GM23338 (cell line): ENCODE data around the gene OR2A12. TPM values are rescaled to one million over a fixed set of nuclear protein-coding genes. Genes with fewer than 3 reads are reported as not detected.

ENCODE experiments used
- ATAC-seq: fragments of 200-7000 bp; cut with Tn5 transposase; 3 replicates; pipeline ENCODE4 v1.9.1; 2020
- DNase-seq: peaks from one replicate; pipeline ENCODE4 v3.0.0-alpha.2; 2015; ENCODE audit warnings: low spot score
- H2AFZ ChIP-seq: fragments of 200-600 bp; sonication (generic); 2 replicates; pipeline ENCODE4 v1.8.0; 2016; ENCODE audit warnings: antibody characterized with exemption, mild to moderate bottlenecking, moderate library complexity
- H3F3A ChIP-seq: fragments of 200-600 bp; sonication (generic); replicated peaks from 2 replicates; pipeline ENCODE4 v1.8.0; 2017; ENCODE audit warnings: antibody characterized with exemption, mixed run types, low read depth
- H3K27ac ChIP-seq: fragments of 200-600 bp; sonication (generic); 2 replicates; pipeline ENCODE4 v1.6.1; 2016; ENCODE audit warnings: low read depth
- H3K27me3 ChIP-seq: fragments of 200-600 bp; sonication (generic); 2 replicates; pipeline ENCODE4 v1.8.0; 2016; ENCODE audit warnings: mild to moderate bottlenecking, mixed run types, moderate library complexity; ENCODE audit not compliant: insufficient read depth
- H3K36me3 ChIP-seq: fragments of 200-600 bp; sonication (generic); 2 replicates; pipeline ENCODE4 v1.8.0; 2016; ENCODE audit warnings: mild to moderate bottlenecking; ENCODE audit not compliant: insufficient read depth
- H3K4me1 ChIP-seq: fragments of 200-600 bp; sonication (generic); 2 replicates; pipeline ENCODE4 v1.8.0; 2016; ENCODE audit warnings: mild to moderate bottlenecking, moderate library complexity; ENCODE audit not compliant: insufficient read depth
- H3K4me2 ChIP-seq: fragments of 200-600 bp; sonication (generic); 2 replicates; pipeline ENCODE4 v1.7.1; 2017; ENCODE audit warnings: mixed run types
- H3K4me3 ChIP-seq: fragments of 200-600 bp; sonication (generic); 2 replicates; pipeline ENCODE4 v1.6.1; 2016; ENCODE audit warnings: mixed run types
- H3K79me2 ChIP-seq: fragments of 200-600 bp; sonication (generic); replicated peaks from 2 replicates; pipeline ENCODE4 v1.8.0; 2017; ENCODE audit warnings: mild to moderate bottlenecking; ENCODE audit not compliant: insufficient read depth
- H3K9me2 ChIP-seq: fragments of 200-600 bp; sonication (generic); 2 replicates; pipeline ENCODE4 v1.8.0; 2017; ENCODE audit not compliant: insufficient read depth
- H4K20me1 ChIP-seq: fragments of 200-600 bp; sonication (generic); replicated peaks from 2 replicates; pipeline ENCODE4 v1.8.0; 2017; ENCODE audit warnings: mild to moderate bottlenecking; ENCODE audit not compliant: insufficient read depth
- H3K27ac Mint-ChIP-seq: 2 replicates; pipeline ENCODE4 v1.8.0; 2020; ENCODE audit warnings: inconsistent platforms, mild to moderate bottlenecking, moderate library complexity, mixed read lengths
- H3K27me3 Mint-ChIP-seq: 3 replicates; pipeline ENCODE4 v1.8.0; 2022; ENCODE audit warnings: low read depth, mild to moderate bottlenecking, moderate library complexity, mixed read lengths, inconsistent platforms; ENCODE audit not compliant: insufficient read depth, poor library complexity
- H3K36me3 Mint-ChIP-seq: 3 replicates; pipeline ENCODE4 v1.8.0; 2021; ENCODE audit warnings: low read depth, mild to moderate bottlenecking, inconsistent platforms, moderate library complexity, mixed read lengths
- H3K4me1 Mint-ChIP-seq: 3 replicates; pipeline ENCODE4 v1.8.0; 2020; ENCODE audit warnings: mild to moderate bottlenecking, inconsistent platforms, mixed read lengths
- H3K4me3 Mint-ChIP-seq: 3 replicates; pipeline ENCODE4 v1.8.0; 2021; ENCODE audit warnings: moderate library complexity, mild to moderate bottlenecking, inconsistent platforms, mixed read lengths
- H3K9me3 Mint-ChIP-seq: 3 replicates; pipeline ENCODE4 v1.8.0; 2020; ENCODE audit warnings: moderate library complexity, mild to moderate bottlenecking, inconsistent platforms, mixed read lengths
- CREB1 ChIP-seq: fragments of 250-450 bp; sonication (Bioruptor Pico); IDR thresholded peaks from 2 replicates; pipeline ENCODE4 v1.5.0; 2020; ENCODE audit warnings: low read depth, mild to moderate bottlenecking, moderate library complexity
- EZH2 ChIP-seq: fragments of 200-600 bp; sonication (generic); IDR thresholded peaks from one replicate; pipeline ENCODE4 v1.8.0; 2017; ENCODE audit warnings: antibody characterized with exemption, mild to moderate bottlenecking, low read depth; ENCODE audit not compliant: unreplicated experiment
- EZH2phosphoT487 ChIP-seq: fragments of 200-600 bp; sonication (generic); IDR thresholded peaks from one replicate; pipeline ENCODE4 v1.8.1; 2018; ENCODE audit warnings: antibody characterized with exemption; ENCODE audit not compliant: unreplicated experiment
- JUNB ChIP-seq: IDR thresholded peaks from one replicate; pipeline ENCODE4 v1.6.1; 2016; ENCODE audit warnings: antibody characterized with exemption; ENCODE audit not compliant: unreplicated experiment
- NANOG ChIP-seq: IDR thresholded peaks from 2 replicates; pipeline ENCODE4 v1.6.1; 2016; ENCODE audit warnings: antibody characterized with exemption, borderline replicate concordance
- POLR2AphosphoS5 ChIP-seq: IDR thresholded peaks from 2 replicates; pipeline ENCODE4 v1.6.1; 2016; ENCODE audit warnings: antibody characterized with exemption, low read depth
- STAT1 ChIP-seq: IDR thresholded peaks from one replicate; pipeline ENCODE4 v1.6.1; 2016; ENCODE audit warnings: antibody characterized with exemption; ENCODE audit not compliant: unreplicated experiment
- ZNF114 ChIP-seq: fragments of 250-450 bp; sonication (Bioruptor Pico); IDR thresholded peaks from 2 replicates; pipeline ENCODE4 v1.5.0; 2020; ENCODE audit warnings: mild to moderate bottlenecking, moderate library complexity
- ZNF331 ChIP-seq: fragments of 250-450 bp; sonication (Bioruptor Pico); IDR thresholded peaks from 2 replicates; pipeline ENCODE4 v1.5.0; 2020; ENCODE audit warnings: low read depth, mild to moderate bottlenecking, moderate library complexity
- polyA plus RNA-seq: library from polyadenylated mRNA; unstranded; fragments of >200 nt; fragmentation: Nextera tagmentation; extraction: Ambion mirVana; gene quantifications from 2 replicates; pipeline ENCODE4 v1.2.1, GENCODE V29; 2016
- total RNA-seq: library from RNA; depleted of rRNA; stranded (reverse); fragments of >200 nt; shearing (Covaris generic); gene quantifications from 2 replicates; pipeline ENCODE4 v1.2.3, GENCODE V29; 2014
- TF ChIP-seq, protein P1 (sequence below): fragments of 250-450 bp; sonication (Bioruptor Pico); IDR thresholded peaks from 2 replicates; pipeline ENCODE4 v1.5.0; 2020; ENCODE audit warnings: mild to moderate bottlenecking, moderate library complexity
- TF ChIP-seq, protein P2 (sequence below): IDR thresholded peaks from one replicate; pipeline ENCODE4 v1.6.1; 2018; ENCODE audit warnings: antibody characterized with exemption; ENCODE audit not compliant: unreplicated experiment
- TF ChIP-seq, protein P3 (sequence below): IDR thresholded peaks from 2 replicates; pipeline ENCODE4 v1.6.1; 2016; ENCODE audit warnings: antibody characterized with exemption
- TF ChIP-seq, protein P4 (sequence below), 2 experiments: fragments of 200-600 bp in 1 of 2; sonication (generic) in 1 of 2; conservative IDR thresholded peaks; 2 replicates each; pipeline versions ENCODE4 v1.5.1 to v1.6.1; 2016 to 2017; ENCODE audit warnings: antibody characterized with exemption in 2 of 2, low read depth in 2 of 2, mild to moderate bottlenecking in 2 of 2, moderate library complexity in 1 of 2

The OR2A12 gene
- total and polyA plus RNA-seq, 2 experiments from 2014 or later = not detected

DNA sequence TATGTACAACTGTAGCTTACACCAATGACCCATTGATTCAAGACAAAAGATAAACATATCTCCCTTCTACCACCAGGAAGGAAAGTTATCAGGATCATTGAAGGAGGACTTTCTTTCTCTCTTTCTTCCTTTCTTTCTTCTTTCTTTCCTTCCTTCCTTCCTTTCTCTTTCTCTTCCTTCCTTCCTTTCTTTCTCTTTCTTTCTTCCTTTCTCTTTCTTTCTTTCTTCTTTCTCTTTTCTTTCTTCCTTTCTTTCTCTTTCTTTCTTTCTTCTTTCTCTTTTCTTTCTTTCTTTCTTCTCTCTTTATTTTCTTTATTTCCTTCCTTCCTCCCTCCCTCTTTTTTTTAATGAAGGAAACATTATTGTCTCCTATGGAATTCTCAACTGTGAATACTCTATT lies 12.7 kb downstream of the OR2A12 start:
- Mint-ChIP-seq H3K36me3 (no peaks in the 10 kb centered on the region), H3K4me1 (peaks cover 5% of the 10 kb centered on the region; the same call in 2 of the 3 replicates), H3K9me3 (no peaks in the 10 kb centered on the region), H3K4me3 (no peak overlapping the region), H3K27ac (no peak overlapping the region), H3K27me3 (peaks cover 2% of the 10 kb centered on the region)
- TF ChIP-seq CREB1 (CRISPR knock-in tag) (no peak), ZNF331 (no peak), ZNF114 (CRISPR knock-in tag) (no peak), EZH2 (no peak), POLR2AphosphoS5 (no peak), JUNB (no peak), EZH2phosphoT487 (no peak), NANOG (no peak), STAT1 (no peak)
- TF ChIP-seq, protein P1, sequence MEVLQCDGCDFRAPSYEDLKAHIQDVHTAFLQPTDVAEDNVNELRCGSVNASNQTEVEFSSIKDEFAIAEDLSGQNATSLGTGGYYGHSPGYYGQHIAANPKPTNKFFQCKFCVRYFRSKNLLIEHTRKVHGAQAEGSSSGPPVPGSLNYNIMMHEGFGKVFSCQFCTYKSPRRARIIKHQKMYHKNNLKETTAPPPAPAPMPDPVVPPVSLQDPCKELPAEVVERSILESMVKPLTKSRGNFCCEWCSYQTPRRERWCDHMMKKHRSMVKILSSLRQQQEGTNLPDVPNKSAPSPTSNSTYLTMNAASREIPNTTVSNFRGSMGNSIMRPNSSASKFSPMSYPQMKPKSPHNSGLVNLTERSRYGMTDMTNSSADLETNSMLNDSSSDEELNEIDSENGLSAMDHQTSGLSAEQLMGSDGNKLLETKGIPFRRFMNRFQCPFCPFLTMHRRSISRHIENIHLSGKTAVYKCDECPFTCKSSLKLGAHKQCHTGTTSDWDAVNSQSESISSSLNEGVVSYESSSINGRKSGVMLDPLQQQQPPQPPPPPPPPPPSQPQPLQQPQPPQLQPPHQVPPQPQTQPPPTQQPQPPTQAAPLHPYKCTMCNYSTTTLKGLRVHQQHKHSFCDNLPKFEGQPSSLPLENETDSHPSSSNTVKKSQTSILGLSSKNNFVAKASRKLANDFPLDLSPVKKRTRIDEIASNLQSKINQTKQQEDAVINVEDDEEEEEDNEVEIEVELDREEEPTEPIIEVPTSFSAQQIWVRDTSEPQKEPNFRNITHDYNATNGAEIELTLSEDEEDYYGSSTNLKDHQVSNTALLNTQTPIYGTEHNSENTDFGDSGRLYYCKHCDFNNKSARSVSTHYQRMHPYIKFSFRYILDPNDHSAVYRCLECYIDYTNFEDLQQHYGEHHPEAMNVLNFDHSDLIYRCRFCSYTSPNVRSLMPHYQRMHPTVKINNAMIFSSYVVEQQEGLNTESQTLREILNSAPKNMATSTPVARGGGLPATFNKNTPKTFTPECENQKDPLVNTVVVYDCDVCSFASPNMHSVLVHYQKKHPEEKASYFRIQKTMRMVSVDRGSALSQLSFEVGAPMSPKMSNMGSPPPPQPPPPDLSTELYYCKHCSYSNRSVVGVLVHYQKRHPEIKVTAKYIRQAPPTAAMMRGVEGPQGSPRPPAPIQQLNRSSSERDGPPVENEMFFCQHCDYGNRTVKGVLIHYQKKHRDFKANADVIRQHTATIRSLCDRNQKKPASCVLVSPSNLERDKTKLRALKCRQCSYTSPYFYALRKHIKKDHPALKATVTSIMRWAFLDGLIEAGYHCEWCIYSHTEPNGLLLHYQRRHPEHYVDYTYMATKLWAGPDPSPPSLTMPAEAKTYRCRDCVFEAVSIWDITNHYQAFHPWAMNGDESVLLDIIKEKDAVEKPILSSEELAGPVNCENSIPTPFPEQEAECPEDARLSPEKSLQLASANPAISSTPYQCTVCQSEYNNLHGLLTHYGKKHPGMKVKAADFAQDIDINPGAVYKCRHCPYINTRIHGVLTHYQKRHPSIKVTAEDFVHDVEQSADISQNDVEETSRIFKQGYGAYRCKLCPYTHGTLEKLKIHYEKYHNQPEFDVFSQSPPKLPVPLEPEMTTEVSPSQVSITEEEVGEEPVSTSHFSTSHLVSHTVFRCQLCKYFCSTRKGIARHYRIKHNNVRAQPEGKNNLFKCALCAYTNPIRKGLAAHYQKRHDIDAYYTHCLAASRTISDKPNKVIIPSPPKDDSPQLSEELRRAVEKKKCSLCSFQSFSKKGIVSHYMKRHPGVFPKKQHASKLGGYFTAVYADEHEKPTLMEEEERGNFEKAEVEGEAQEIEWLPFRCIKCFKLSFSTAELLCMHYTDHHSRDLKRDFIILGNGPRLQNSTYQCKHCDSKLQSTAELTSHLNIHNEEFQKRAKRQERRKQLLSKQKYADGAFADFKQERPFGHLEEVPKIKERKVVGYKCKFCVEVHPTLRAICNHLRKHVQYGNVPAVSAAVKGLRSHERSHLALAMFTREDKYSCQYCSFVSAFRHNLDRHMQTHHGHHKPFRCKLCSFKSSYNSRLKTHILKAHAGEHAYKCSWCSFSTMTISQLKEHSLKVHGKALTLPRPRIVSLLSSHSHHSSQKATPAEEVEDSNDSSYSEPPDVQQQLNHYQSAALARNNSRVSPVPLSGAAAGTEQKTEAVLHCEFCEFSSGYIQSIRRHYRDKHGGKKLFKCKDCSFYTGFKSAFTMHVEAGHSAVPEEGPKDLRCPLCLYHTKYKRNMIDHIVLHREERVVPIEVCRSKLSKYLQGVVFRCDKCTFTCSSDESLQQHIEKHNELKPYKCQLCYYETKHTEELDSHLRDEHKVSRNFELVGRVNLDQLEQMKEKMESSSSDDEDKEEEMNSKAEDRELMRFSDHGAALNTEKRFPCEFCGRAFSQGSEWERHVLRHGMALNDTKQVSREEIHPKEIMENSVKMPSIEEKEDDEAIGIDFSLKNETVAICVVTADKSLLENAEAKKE (CRISPR knock-in tag) = no peak
- TF ChIP-seq, protein P2, sequence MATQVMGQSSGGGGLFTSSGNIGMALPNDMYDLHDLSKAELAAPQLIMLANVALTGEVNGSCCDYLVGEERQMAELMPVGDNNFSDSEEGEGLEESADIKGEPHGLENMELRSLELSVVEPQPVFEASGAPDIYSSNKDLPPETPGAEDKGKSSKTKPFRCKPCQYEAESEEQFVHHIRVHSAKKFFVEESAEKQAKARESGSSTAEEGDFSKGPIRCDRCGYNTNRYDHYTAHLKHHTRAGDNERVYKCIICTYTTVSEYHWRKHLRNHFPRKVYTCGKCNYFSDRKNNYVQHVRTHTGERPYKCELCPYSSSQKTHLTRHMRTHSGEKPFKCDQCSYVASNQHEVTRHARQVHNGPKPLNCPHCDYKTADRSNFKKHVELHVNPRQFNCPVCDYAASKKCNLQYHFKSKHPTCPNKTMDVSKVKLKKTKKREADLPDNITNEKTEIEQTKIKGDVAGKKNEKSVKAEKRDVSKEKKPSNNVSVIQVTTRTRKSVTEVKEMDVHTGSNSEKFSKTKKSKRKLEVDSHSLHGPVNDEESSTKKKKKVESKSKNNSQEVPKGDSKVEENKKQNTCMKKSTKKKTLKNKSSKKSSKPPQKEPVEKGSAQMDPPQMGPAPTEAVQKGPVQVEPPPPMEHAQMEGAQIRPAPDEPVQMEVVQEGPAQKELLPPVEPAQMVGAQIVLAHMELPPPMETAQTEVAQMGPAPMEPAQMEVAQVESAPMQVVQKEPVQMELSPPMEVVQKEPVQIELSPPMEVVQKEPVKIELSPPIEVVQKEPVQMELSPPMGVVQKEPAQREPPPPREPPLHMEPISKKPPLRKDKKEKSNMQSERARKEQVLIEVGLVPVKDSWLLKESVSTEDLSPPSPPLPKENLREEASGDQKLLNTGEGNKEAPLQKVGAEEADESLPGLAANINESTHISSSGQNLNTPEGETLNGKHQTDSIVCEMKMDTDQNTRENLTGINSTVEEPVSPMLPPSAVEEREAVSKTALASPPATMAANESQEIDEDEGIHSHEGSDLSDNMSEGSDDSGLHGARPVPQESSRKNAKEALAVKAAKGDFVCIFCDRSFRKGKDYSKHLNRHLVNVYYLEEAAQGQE = no peak
- TF ChIP-seq, protein P3, sequence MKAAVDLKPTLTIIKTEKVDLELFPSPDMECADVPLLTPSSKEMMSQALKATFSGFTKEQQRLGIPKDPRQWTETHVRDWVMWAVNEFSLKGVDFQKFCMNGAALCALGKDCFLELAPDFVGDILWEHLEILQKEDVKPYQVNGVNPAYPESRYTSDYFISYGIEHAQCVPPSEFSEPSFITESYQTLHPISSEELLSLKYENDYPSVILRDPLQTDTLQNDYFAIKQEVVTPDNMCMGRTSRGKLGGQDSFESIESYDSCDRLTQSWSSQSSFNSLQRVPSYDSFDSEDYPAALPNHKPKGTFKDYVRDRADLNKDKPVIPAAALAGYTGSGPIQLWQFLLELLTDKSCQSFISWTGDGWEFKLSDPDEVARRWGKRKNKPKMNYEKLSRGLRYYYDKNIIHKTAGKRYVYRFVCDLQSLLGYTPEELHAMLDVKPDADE = no peak
- TF ChIP-seq, protein P4, sequence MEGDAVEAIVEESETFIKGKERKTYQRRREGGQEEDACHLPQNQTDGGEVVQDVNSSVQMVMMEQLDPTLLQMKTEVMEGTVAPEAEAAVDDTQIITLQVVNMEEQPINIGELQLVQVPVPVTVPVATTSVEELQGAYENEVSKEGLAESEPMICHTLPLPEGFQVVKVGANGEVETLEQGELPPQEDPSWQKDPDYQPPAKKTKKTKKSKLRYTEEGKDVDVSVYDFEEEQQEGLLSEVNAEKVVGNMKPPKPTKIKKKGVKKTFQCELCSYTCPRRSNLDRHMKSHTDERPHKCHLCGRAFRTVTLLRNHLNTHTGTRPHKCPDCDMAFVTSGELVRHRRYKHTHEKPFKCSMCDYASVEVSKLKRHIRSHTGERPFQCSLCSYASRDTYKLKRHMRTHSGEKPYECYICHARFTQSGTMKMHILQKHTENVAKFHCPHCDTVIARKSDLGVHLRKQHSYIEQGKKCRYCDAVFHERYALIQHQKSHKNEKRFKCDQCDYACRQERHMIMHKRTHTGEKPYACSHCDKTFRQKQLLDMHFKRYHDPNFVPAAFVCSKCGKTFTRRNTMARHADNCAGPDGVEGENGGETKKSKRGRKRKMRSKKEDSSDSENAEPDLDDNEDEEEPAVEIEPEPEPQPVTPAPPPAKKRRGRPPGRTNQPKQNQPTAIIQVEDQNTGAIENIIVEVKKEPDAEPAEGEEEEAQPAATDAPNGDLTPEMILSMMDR (conservative IDR thresholded peaks at IDR 0.05; ENCODE audit: low read depth in 2 of 2) = no peak
- Histone ChIP-seq H3K79me2 (no peaks in the 10 kb centered on the region), H3K27me3 (no peaks in the 10 kb centered on the region), H3K4me1 (no peaks in the 10 kb centered on the region), H2AFZ (no peak overlapping the region), H3K4me2 (no peak overlapping the region), H3K36me3 (no peaks in the 10 kb centered on the region), H3K4me3 (no peak overlapping the region), H4K20me1 (no peaks in the 10 kb centered on the region), H3K27ac (no peak overlapping the region), H3K9me2 (no peaks in the 10 kb centered on the region; the same call in 1 of the 2 replicates), H3F3A (no peaks in the 10 kb centered on the region)
- DNase-seq = no peak
- ATAC-seq = no peak
